SK-N-SH (cell line): Measurements from ENCODE around the gene AGTR1. TPM values are rescaled to one million over a fixed set of nuclear protein-coding genes. Genes with fewer than 3 reads are reported as not detected.
"Not testable (repeated sequence)": the region's sequence is repeated elsewhere in the genome, so short reads cannot be mapped to it uniquely, and the experiment has no call there.

Experiments used
- CTCF ChIA-PET: fragments of 300-600, 350-600 bp; formaldehyde crosslinking; extraction: SDS; loops from one replicate; lab custom pipeline; 2021; lab: Yijun Ruan, JAX
- POLR2A ChIA-PET: fragments of 350-600 bp; sonication (Branson Sonifier 250); formaldehyde crosslinking; extraction: SDS; loops from one replicate; lab custom pipeline; 2020; ENCODE audit warnings: antibody characterized with exemption, inconsistent platforms; lab: Yijun Ruan, JAX
- DNase-seq: peaks from one replicate; pipeline ENCODE4 v3.0.0; 2012
- H2AFZ ChIP-seq: fragments of 200-600 bp; sonication (generic); 2 replicates; pipeline ENCODE4 v1.8.1; 2016; ENCODE audit warnings: antibody characterized with exemption, mild to moderate bottlenecking, low read depth
- H3F3A ChIP-seq: fragments of 200-600 bp; sonication (generic); replicated peaks from 2 replicates; pipeline ENCODE3; 2016; ENCODE audit warnings: antibody characterized with exemption, mild to moderate bottlenecking; ENCODE audit not compliant: insufficient read depth
- H3K27ac ChIP-seq, 2 experiments: fragments of 200-500 bp in 1 of 2; fragments of 200-600 bp in 1 of 2; sonication (Bioruptor generic) in 1 of 2; sonication (generic), shearing (Covaris generic) in 1 of 2; 2 replicates each; pipeline versions ENCODE4 v1.5.1 to v1.6.1; 2014 to 2016; ENCODE audit warnings: low read depth in 2 of 2, inconsistent platforms in 1 of 2, low read length in 1 of 2, mild to moderate bottlenecking in 1 of 2, mixed read lengths in 1 of 2
- H3K27me3 ChIP-seq: fragments of 200-600 bp; sonication (generic), shearing (Covaris generic); 2 replicates; pipeline ENCODE4 v1.6.1; 2016; ENCODE audit warnings: mixed run types; ENCODE audit not compliant: insufficient read depth
- H3K36me3 ChIP-seq, 2 experiments: fragments of 200-500 bp in 1 of 2; fragments of 200-600 bp in 1 of 2; sonication (Bioruptor generic) in 1 of 2; sonication (generic) in 1 of 2; replicated peaks in 1 of 2; 2 replicates each; pipeline versions ENCODE3 to v1.5.1; 2014 to 2016; ENCODE audit warnings: low read length in 1 of 2, mild to moderate bottlenecking in 1 of 2; ENCODE audit not compliant: insufficient read depth in 2 of 2, control insufficient read depth in 1 of 2
- H3K4me1 ChIP-seq, 2 experiments: fragments of 200-500 bp in 1 of 2; fragments of 200-600 bp in 1 of 2; sonication (Bioruptor generic) in 1 of 2; sonication (generic), shearing (Covaris generic) in 1 of 2; 2 replicates each; pipeline versions ENCODE4 v1.5.1 to v1.6.1; 2014 to 2016; ENCODE audit warnings: low read depth in 1 of 2, low read length in 1 of 2, mixed run types in 1 of 2; ENCODE audit not compliant: insufficient read depth in 2 of 2, control insufficient read depth in 1 of 2
- H3K4me2 ChIP-seq: fragments of 200-600 bp; sonication (generic), shearing (Covaris generic); 2 replicates; pipeline ENCODE4 v1.6.1; 2017; ENCODE audit warnings: mixed run types
- H3K4me3 ChIP-seq, 2 experiments: fragments of 200-500 bp in 1 of 2; fragments of 200-600 bp in 1 of 2; sonication (Bioruptor generic) in 1 of 2; sonication (generic), shearing (Covaris generic) in 1 of 2; 2 replicates each; pipeline versions ENCODE4 v1.5.1 to v1.8.1; 2014 to 2016; ENCODE audit warnings: low read depth in 2 of 2, inconsistent platforms in 1 of 2, low read length in 1 of 2, mild to moderate bottlenecking in 1 of 2, mixed read lengths in 1 of 2, moderate library complexity in 1 of 2
- H3K79me2 ChIP-seq: fragments of 200-600 bp; sonication (generic); 2 replicates; pipeline ENCODE4 v1.8.1; 2017; ENCODE audit warnings: mild to moderate bottlenecking; ENCODE audit not compliant: insufficient read depth
- H3K9ac ChIP-seq: fragments of 200-600 bp; sonication (generic); 2 replicates; pipeline ENCODE4 v1.6.1; 2017; ENCODE audit warnings: mixed run types
- H3K9me2 ChIP-seq: fragments of 200-600 bp; sonication (generic); 2 replicates; pipeline ENCODE4 v1.6.1; 2017; ENCODE audit warnings: mixed run types
- H3K9me3 ChIP-seq: fragments of 200-600 bp; sonication (generic); 2 replicates; pipeline ENCODE4 v1.6.1; 2017; ENCODE audit warnings: mixed run types, mild to moderate bottlenecking, moderate library complexity
- H4K20me1 ChIP-seq: fragments of 200-600 bp; sonication (generic); 2 replicates; pipeline ENCODE4 v1.6.1; 2017; ENCODE audit warnings: mild to moderate bottlenecking, mixed run types; ENCODE audit not compliant: insufficient read depth
- EP300 ChIP-seq, 2 experiments: IDR thresholded peaks; 2 replicates each; pipeline versions ENCODE4 v1.4.0 to v1.6.1; 2012; ENCODE audit warnings: borderline replicate concordance in 1 of 2, low read depth in 1 of 2, low read length in 1 of 2
- EZH2phosphoT487 ChIP-seq: fragments of 200-600 bp; sonication (generic); IDR thresholded peaks from 2 replicates; pipeline ENCODE4 v1.6.1; 2017; ENCODE audit warnings: low read depth, mixed run types, mild to moderate bottlenecking, antibody characterized with exemption, moderate library complexity, borderline replicate concordance
- GATA2 ChIP-seq: sonication (generic); formaldehyde crosslinking; IDR thresholded peaks from 2 replicates; pipeline ENCODE4 v1.5.0; 2020; ENCODE audit warnings: mild to moderate bottlenecking, missing genetic modification reagents
- MEF2A ChIP-seq: IDR thresholded peaks from 2 replicates; pipeline ENCODE4 v1.4.0; 2012; ENCODE audit warnings: low read depth, borderline replicate concordance
- POLR2AphosphoS5 ChIP-seq: IDR thresholded peaks from 2 replicates; pipeline ENCODE4 v1.6.1; 2012; ENCODE audit warnings: low read depth, low read length
- RAD21 ChIP-seq: IDR thresholded peaks from 2 replicates; pipeline ENCODE4 v1.6.1; 2012; ENCODE audit warnings: mild to moderate bottlenecking, low read length
- SMC3 ChIP-seq: IDR thresholded peaks from 2 replicates; pipeline ENCODE4 v1.6.1; 2012; ENCODE audit warnings: low read depth, low read length, improper control_type of control experiment
- TAF1 ChIP-seq: IDR thresholded peaks from 2 replicates; pipeline ENCODE4 v1.6.1; 2012; ENCODE audit warnings: low read depth, mild to moderate bottlenecking, low read length, moderate library complexity, borderline replicate concordance
- WGBS: methylation state at CpG from one replicate; pipeline ENCODE4 v1.1.6; 2017; ENCODE audit warnings: low lambda C conversion rate; 5-methylcytosine and 5-hydroxymethylcytosine counted together
- polyA plus RNA-seq, 3 experiments: library from polyadenylated mRNA; depleted of rRNA; stranded (reverse); fragments of >200 nt; gene quantifications; 2 replicates each; pipeline ENCODE4 v1.2.3, GENCODE V29; 2012
- TF ChIP-seq, protein P1 (sequence below): IDR thresholded peaks from 2 replicates; pipeline ENCODE4 v1.4.0; 2012; ENCODE audit warnings: low read depth
- TF ChIP-seq, protein P2 (sequence below): IDR thresholded peaks from 2 replicates; pipeline ENCODE4 v1.4.0; 2012; ENCODE audit warnings: low read depth, borderline replicate concordance

AGTR1 gene
- polyA plus RNA-seq, 1 of the 3 experiments (the other 2 are of a cell fraction) = 0.15 TPM

DNA sequence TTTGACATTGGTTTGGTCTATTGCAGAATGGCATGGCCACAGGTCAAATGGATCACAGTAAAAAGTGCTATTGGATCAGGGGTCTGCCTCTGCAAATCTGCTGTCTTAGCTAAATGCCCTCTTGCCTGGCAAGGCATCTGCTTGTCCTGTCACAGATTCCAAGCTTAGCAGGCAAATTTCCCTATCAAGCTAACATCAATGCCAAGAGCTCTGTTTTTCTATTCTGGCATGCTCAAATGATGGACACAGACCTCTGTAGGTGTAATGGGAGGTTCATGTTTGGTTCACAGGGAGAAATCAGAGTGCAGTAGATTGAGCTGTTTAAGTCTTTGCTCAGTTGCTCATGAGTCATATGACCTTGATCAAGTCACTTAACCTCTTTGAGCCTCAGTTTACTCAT, 75.1 kb downstream of the AGTR1 start:
- CTCF ChIA-PET = interaction anchor here (1.2 to 1.5 kb wide), 3 partner anchors 9 to 171 kb away, joined by 3 to 6 read pairs (median 6); no protein-coding TSS in a partner anchor
- no peak for DNase-seq
- no peaks in the 10 kb centered on the region for H3K9me2 ChIP-seq

DNA sequence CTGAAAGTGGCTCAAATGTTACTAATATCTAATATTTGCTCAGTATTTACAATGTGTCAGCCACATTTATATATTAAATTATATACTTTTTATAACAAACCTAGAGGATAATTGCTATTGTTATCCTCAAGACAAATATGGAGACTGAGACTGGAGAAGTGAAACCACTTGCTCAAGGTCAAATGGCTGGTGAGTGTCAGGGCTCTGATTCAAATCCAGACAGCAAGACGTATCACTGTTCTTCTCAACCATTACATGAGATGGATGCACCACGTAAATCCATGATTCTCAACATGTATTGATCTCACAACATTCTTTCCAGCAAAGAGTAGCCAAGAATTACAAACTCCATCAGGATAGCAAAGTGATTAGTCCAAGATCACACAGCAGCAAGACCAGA, 76.1 kb downstream of the AGTR1 start:
- 18% methylated on average over 2 of the region's 2 CpGs for WGBS

More for the DNA sequence above, 75.1 kb downstream of the AGTR1 start:
- Histone ChIP-seq H3K9ac (no peak overlapping the region), H3K27me3 (no peaks in the 10 kb centered on the region), H3K4me3 (no peak overlapping the region), H3K4me2 (no peak overlapping the region), H2AFZ (no peak overlapping the region), H3F3A (no peaks in the 10 kb centered on the region), H3K36me3 (no peaks in the 10 kb centered on the region), H3K9me3 (no peaks in the 10 kb centered on the region), H4K20me1 (no peaks in the 10 kb centered on the region), H3K4me1 (peaks cover 0 to 3% of the 10 kb centered on the region in 2 experiments; a peak in 2 of 4 replicates), H3K27ac (no peak overlapping the region), H3K79me2 (no peaks in the 10 kb centered on the region)
- TF ChIP-seq RAD21 = no peak
- TF ChIP-seq GATA2 (CRISPR knock-in tag) = peak; percentile 76
- POLR2A ChIA-PET = no interaction called here

DNA sequence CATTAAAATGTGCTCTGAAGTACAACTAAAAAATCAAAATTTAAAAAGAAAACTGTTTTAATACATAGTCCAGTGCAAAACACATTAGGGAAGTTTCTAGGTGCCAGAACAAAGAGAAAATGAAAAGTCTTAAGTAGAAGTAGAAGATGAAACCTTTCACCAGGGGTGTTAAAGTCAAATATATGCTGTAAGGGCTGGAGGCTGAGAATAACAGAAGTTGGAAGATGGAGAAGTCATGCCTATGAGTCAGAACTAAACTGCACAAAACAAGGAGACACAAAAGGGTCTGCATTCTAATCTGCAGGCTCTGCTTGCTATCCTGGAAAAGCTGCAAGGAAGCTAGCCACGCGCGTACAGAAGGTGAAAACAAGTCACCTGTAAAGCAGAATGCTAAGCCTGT, 81.2 kb downstream of the AGTR1 start:
- Histone ChIP-seq H3K4me2 (no peak overlapping the region), H3K9ac (no peak overlapping the region), H3K4me3 (no peak overlapping the region), H3F3A (no peaks in the 10 kb centered on the region), H3K36me3 (no peaks in the 10 kb centered on the region), H3K4me1 (no peaks in the 10 kb centered on the region), H4K20me1 (no peaks in the 10 kb centered on the region), H3K9me3 (no peaks in the 10 kb centered on the region), H3K9me2 (no peaks in the 10 kb centered on the region), H3K79me2 (no peaks in the 10 kb centered on the region), H3K27ac (no peak overlapping the region)
- POLR2A ChIA-PET = no interaction called here
- 68% methylated on average over 3 of the region's 3 CpGs for WGBS
- DNase-seq = no peak
- CTCF ChIA-PET = no interaction called here
- TF ChIP-seq POLR2AphosphoS5 (no peak), EZH2phosphoT487 (no peak), MEF2A (no peak), EP300 (IDR thresholded peaks at IDR 0.05; ENCODE audit: borderline replicate concordance in 1 of 2, low read depth in 1 of 2, low read length in 1 of 2) (no peak), TAF1 (no peak), RAD21 (no peak)
- TF ChIP-seq, protein P1, sequence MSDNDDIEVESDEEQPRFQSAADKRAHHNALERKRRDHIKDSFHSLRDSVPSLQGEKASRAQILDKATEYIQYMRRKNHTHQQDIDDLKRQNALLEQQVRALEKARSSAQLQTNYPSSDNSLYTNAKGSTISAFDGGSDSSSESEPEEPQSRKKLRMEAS = no peak
- TF ChIP-seq, protein P2, sequence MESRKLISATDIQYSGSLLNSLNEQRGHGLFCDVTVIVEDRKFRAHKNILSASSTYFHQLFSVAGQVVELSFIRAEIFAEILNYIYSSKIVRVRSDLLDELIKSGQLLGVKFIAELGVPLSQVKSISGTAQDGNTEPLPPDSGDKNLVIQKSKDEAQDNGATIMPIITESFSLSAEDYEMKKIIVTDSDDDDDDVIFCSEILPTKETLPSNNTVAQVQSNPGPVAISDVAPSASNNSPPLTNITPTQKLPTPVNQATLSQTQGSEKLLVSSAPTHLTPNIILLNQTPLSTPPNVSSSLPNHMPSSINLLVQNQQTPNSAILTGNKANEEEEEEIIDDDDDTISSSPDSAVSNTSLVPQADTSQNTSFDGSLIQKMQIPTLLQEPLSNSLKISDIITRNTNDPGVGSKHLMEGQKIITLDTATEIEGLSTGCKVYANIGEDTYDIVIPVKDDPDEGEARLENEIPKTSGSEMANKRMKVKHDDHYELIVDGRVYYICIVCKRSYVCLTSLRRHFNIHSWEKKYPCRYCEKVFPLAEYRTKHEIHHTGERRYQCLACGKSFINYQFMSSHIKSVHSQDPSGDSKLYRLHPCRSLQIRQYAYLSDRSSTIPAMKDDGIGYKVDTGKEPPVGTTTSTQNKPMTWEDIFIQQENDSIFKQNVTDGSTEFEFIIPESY = no peak
- TF ChIP-seq, all 33 proteins: peak for 0
- Histone ChIP-seq H2AFZ (no peak overlapping the region), H3K27me3 (no peaks in the 10 kb centered on the region)

More for the DNA sequence above, 76.1 kb downstream of the AGTR1 start:
- no peak for DNase-seq
- H3F3A ChIP-seq = no peaks in the 10 kb centered on the region
- H3K4me2 ChIP-seq = no peak overlapping the region
- H3K4me1 ChIP-seq = peaks cover 0 to 3% of the 10 kb centered on the region in 2 experiments; a peak in 2 of 4 replicates
- no peak overlapping the region for H3K4me3 ChIP-seq
- H3K9ac ChIP-seq = no peak overlapping the region
- H3K27ac ChIP-seq = no peak overlapping the region
- CTCF ChIA-PET = interaction anchor here (1.2 to 1.5 kb wide), 3 partner anchors 10 to 170 kb away, joined by 3 to 6 read pairs (median 6); no protein-coding TSS in a partner anchor
- H4K20me1 ChIP-seq = no peaks in the 10 kb centered on the region
- no peak for TF ChIP-seq SMC3
- H3K36me3 ChIP-seq = no peaks in the 10 kb centered on the region
- H3K9me2 ChIP-seq = no peaks in the 10 kb centered on the region
- no peaks in the 10 kb centered on the region for H3K79me2 ChIP-seq
- H3K9me3 ChIP-seq = no peaks in the 10 kb centered on the region
- no peak overlapping the region for H2AFZ ChIP-seq
- H3K27me3 ChIP-seq = no peaks in the 10 kb centered on the region
- POLR2A ChIA-PET = no interaction called here

DNA sequence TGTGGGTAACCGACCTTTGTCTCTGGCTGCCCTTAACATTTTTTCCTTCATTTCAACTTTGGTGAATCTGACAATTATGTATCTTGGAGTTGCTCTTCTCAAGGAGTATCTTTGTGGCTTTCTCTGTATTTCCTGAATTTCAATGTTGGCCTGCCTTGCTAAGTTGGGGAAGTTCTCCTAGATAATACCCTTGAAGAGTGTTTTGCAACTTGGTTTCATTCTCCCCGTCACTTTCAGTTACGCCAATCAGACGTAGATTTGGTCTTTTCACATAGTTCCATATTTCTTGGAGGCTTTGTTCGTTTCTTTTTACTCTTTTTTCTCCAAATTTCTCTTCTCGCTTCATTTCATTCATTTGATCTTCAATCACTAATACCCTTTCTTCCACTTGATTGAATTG, 87.3 kb downstream of the AGTR1 start:
- H3F3A ChIP-seq, H3K79me2 ChIP-seq, H3K36me3 ChIP-seq, H3K9ac ChIP-seq, DNase-seq, H3K4me3 ChIP-seq, H4K20me1 ChIP-seq, H3K9me2 ChIP-seq, H3K4me1 ChIP-seq, H2AFZ ChIP-seq, H3K27me3 ChIP-seq, H3K4me2 ChIP-seq, H3K27ac ChIP-seq, POLR2A ChIA-PET, H3K9me3 ChIP-seq: not testable (repeated sequence)
- CTCF ChIA-PET = interaction anchor here (2.1 kb wide), 1 partner anchor 58 kb away, joined by 5 read pairs; no protein-coding TSS in a partner anchor
- WGBS = 65% methylated on average over 6 of the region's 6 CpGs
